HG03558 (cell line): Measurements from ENCODE around the gene SFXN1.
A peak's percentile ranks its signal among the peaks of the same experiment; 100 is the strongest.
"Not testable (repeated sequence)": the region's sequence is repeated elsewhere in the genome, so short reads cannot be mapped to it uniquely, and the experiment has no call there.

Experiments used
- ATAC-seq: cut with Tn5 transposase; IDR thresholded peaks from one replicate; pipeline ENCODE4 v1.9.1; 2021; ENCODE audit warnings: moderate number of reproducible peaks; ENCODE audit not compliant: unreplicated experiment; ENCODE audit errors: extremely low read depth

SFXN1 gene

GRCh38 chr5:175534070-175534932, 55.9 kb downstream of the SFXN1 start:
- ATAC-seq = peak; percentile 82

DNA sequence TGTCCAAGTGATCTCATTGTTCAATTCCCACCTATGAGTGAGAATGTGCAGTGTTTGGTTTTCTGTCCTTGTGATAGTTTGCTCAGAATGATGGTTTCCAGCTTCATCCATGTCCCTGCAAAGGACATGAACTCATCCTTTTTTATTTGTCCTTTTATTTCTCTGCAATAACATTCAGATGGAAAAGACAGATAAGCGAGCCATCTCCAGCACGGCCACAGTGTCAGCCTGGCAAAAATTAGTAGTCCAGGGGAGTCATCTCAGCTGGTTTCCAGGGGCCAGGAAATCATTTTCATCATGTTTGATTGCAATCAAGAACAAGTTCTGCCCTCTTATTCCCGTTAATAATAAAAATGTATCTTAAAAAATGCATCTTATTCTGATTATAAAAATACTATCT, 57.0 kb downstream of the SFXN1 start:
- not testable (repeated sequence) for ATAC-seq

GRCh38 chr5:175535796-175536195, 57.4 kb downstream of the SFXN1 start:
- ATAC-seq = no peak

DNA sequence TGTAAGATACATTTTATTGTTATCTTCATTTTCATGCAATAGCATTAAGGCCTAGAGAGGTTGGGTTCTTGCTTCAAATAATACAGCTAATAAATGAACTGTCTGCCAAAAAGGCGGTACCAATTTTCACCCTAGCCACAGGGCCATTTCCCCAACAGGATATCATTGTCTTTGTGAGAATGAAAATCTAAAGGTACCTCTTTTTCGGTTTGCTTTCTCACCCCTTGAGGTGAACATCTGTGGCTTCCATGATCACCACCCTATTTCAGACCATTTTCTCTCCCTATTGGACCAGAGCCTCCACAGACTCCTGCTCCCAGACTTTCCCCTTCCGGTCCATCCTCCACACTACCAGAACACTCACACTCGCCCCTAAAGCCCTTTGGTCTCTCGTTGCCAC, 60.2 kb downstream of the SFXN1 start:
- ATAC-seq = no peak

DNA sequence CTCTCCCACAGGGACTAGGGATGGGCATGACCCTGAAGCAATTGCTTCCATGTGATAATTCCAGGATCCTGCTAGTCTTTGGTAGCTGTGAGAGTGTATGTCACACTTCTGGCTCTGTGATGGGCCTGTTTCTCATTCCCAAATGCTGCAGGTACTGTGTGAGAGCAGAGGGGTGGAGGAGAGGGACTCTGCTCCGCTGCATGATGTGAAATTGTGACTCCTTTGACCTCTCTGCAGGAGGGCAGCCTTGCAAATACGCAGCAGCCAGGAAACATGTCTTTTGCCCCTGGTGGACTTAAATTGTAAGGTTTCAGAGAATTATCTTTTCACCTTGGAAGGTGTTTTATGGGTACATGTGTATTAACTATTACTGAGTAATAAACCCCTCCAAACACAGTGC, 61.6 kb downstream of the SFXN1 start:
- ATAC-seq = no peak

DNA sequence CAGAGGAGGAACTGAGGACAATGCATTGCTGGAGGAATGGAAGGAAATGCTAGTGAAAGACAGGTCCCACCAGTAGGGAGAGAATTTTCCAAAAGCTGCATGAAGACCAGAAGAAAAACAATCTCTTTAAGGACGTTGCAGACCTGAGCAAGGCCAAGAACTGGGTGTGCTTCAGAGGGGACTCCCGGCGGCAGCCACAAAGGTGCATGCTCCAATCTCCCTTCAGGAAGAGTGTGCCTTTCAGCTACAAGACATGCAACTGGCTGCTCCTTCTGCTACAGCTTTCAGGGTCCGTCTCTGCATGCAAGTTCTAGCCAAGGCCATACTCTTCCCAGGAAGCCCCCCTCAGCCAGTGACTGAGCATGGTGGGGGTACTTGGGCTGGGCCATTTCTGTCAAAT, 62.9 kb downstream of the SFXN1 start:
- no peak for ATAC-seq

DNA sequence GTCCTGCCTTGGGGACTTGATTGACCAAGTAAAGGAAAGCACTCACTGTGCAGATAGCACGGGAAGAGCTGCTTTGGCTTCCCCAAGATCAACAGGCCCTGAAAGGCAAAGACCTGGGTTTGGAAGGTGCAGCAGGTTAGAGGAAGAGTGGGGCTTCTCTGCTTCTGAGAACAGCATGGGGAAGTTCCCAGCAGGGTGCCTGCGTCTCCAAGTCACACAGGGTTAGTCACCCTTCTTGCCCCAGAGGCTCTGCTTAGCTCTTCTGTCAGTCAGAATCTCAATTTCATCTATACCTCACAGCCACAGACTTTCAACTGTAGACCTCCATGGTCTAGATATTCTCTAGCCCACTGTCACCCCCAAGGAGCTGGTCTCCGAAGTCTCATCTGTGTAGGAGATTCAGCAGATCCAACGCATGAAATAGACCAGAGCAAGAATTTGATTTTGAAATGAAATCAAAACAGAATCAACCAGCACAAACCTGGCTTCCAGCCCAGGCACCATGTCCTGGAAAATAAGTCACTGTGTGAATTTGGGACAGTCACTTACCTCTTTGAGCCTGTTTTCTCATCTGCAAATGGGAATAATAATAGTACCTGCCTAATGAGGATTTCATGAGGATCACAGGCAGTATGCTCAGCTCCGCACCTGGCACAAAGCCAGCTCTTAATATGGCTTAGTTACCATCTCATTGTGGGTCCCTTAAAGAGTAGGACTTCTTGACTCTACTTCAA, 64.0 kb downstream of the SFXN1 start:
- ATAC-seq = no peak

DNA sequence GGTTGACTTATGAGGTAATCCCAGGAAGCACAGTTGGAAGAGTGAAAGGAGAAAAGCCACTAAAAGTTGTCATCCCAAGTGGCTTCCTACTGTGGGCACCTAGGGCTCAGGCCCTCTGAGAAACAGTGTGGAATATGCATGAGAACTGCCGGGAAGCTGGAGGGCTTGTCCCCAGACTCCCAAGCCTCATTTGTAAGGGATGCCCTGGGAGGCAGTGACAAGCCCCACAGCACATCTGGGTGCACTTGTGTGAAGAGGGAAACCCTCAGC, 64.5 kb downstream of the SFXN1 start:
- ATAC-seq = no peak

GRCh38 chr5:175544108-175544511, 65.8 kb downstream of the SFXN1 start:
- no peak for ATAC-seq

- no peak for ATAC-seq
Measured at GRCh38 chr5:175544586-175544985, 66.2 kb downstream of the SFXN1 start.

- ATAC-seq = no peak
Measured at GRCh38 chr5:175547842-175548241, 69.5 kb downstream of the SFXN1 start.

DNA sequence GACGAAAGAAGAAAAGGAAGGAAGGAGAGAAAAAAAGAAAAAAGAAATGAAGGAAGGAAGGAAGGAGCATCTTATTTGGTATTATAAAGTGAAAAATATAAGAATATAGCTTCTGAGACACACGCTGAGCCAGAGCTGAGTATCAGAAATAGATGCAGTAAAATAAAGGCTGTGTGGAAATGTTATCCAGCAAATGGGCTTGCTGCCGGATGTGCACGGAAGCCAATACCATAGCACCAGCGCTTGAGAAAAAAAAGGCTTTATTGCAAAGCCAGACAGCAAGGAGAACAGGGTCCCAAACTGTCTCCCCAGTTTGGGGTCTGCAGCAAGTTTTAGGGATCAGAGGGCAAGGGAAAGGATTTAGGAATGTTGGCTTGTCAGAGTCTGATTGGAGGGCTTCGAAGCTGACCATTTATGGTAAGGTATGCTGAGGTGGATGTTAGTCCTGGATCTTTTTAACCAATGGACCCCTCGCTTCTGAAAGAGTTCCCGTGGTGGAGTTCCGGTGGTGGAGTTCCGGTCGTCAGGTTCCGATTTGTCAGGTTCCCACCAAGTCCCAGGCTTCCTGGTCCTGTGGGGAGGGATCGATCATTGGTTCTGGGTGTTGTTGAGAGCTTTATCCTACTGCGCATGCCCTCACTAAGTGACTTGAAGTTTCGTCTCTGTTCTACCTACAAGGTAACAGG, 70.4 kb downstream of the SFXN1 start:
- ATAC-seq = no peak

GRCh38 chr5:175550055-175550805, 71.9 kb downstream of the SFXN1 start:
- no peak for ATAC-seq

- ATAC-seq = no peak
Measured at GRCh38 chr5:175551266-175551665, 72.9 kb downstream of the SFXN1 start.

GRCh38 chr5:175554296-175554695, 75.9 kb downstream of the SFXN1 start:
- ATAC-seq = no peak

DNA sequence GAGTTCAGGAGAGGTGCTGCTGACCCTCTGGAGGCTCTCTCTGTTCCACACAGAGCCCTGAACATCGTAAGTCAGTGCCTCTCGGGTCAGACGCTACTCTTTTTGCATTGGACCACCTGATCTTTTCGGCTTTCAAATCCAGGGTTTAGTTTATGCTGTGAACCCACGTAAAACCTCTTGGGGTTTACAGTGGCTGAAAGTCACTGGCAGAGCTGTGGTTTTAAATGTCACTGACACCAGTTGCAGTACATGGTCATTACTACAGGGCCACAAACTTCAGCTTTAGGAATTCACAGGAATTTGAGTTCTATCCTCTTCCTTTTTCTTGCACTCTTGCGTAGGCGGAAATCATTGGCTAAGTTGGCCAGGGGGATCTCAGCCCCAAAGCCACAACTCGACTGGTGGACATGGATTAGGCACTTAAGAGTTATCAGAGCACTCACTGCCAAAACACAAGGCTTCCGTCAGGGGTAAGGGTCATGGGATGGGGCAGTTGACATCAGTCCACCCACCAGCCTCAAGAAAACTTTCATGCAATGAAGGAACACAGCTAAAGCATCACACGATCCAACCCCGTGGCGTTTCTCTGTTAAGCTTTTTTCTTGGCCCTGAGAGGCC, 76.9 kb downstream of the SFXN1 start:
- no peak for ATAC-seq

- no peak for ATAC-seq
Measured at GRCh38 chr5:175556794-175557193, 78.4 kb downstream of the SFXN1 start.

DNA sequence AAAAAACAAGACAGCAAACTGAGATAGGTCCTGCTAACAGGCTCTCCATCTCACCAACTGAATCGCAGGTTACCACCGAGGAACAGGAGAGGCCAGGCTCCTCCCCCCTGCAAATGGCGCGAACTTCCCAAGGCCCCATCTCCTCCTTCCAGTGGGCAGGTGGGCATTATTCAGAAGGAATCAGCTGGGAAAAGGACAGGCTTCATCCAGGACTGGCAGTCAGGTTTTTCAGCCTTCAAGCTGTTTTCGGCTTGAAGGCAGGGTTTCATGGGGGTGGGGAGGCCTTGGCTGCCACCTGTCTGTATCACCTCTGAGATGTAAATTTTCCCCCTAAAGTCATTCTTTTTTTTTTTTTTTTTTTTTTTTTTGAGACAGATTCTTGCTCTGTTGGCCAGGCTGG, 79.4 kb downstream of the SFXN1 start:
- ATAC-seq = no peak

- no peak for ATAC-seq
Measured at GRCh38 chr5:175558801-175559480, 80.6 kb downstream of the SFXN1 start.

- ATAC-seq = no peak
Measured at GRCh38 chr5:175560011-175560410, 81.7 kb downstream of the SFXN1 start.
